Measurements from ENCODE around the gene TRABD.

Gene TRABD

DNA sequence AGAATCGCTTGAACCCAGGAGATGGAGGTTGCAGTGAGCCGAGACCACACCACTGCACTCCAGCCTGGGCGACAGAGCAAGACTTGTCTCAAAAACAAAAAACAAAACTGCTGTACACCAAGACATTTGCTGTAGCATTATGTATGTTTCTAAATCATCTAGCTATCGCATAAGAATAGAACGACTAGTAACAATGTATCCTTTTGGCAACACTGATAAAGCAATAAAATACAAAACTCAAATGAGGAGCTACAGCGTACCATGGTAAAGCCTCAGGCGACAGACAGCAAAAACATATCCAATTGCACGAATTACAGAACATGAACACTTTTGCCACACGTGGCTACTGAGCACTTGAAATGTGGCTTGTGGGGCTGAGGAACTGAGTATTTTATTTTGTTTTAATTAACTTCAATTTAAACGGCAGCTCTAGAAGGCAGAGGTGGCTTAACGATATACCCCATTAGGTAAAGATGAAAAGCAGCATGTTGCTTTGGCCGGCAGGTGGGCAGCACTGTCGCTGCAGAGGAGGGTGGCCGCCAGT, 56.8 kb downstream of the TRABD start:
- H3K27ac ChIP-seq = no peak overlapping the region
- TF ChIP-seq, protein P1, sequence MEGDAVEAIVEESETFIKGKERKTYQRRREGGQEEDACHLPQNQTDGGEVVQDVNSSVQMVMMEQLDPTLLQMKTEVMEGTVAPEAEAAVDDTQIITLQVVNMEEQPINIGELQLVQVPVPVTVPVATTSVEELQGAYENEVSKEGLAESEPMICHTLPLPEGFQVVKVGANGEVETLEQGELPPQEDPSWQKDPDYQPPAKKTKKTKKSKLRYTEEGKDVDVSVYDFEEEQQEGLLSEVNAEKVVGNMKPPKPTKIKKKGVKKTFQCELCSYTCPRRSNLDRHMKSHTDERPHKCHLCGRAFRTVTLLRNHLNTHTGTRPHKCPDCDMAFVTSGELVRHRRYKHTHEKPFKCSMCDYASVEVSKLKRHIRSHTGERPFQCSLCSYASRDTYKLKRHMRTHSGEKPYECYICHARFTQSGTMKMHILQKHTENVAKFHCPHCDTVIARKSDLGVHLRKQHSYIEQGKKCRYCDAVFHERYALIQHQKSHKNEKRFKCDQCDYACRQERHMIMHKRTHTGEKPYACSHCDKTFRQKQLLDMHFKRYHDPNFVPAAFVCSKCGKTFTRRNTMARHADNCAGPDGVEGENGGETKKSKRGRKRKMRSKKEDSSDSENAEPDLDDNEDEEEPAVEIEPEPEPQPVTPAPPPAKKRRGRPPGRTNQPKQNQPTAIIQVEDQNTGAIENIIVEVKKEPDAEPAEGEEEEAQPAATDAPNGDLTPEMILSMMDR (IDR thresholded peaks at IDR 0.05) = no peak
- H3K9me3 ChIP-seq = no peaks in the 10 kb centered on the region
- intact Hi-C loops (cut with DNase I; ENCODE audit: low total_unique reads) = loop anchor here (10.0 kb wide), 1 partner anchor 262 kb away; the partner anchor contains the start of genes LMF2 and NCAPH2
- H3K36me3 ChIP-seq = peaks cover 5 to 44% (median 21%) of the 10 kb centered on the region in 3 donors
- H3K4me3 ChIP-seq = peak overlapping the region; percentile 77 to 95
- H3K27me3 ChIP-seq = no peaks in the 10 kb centered on the region
- no peak for DNase-seq
- H3K4me1 ChIP-seq = peaks cover 0 to 51% (median 41%) of the 10 kb centered on the region in 4 donors

DNA sequence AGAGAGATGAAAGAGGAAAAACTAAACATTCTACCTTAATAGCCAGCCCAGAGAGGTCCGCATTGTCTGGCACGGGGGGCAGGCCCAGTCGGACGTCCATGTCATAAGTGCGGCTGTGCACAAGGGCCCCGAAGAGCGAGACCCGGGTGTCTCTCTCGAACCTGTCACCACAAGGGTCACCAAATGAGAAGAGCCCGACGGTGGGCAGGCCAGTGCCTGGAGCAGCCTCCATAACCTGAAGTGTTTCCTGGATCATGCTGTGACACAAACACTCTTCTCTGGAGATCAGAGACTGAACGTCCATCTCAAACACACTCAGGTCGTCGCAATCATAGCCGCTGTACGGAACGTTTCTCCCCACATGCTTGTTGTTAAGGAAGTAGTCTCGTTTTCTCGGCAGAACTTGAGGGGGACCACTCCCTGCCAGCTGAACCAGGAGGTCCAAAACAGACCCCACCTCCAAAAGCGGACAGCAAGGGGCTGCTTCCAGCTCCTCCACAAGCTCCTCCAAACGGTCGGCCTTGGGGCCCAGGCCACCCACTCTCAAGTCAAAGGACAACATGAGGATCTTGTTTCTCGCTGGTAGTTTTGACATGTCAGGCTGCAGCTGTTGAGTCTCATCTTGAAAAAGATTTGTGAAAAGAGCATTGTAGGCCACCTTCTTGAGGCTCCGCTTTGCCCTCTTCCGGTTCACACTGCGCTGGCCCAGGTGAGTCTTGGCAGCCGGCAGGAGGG, 58.1 kb downstream of the TRABD start:
- H3K9me3 ChIP-seq = no peaks in the 10 kb centered on the region
- intact Hi-C loops (cut with DNase I; ENCODE audit: low total_unique reads) = loop anchor here (2.0 to 10.0 kb wide), 2 partner anchors 99 to 261 kb away; partner anchors contain the start of genes LMF2, NCAPH2 and PPP6R2
- H3K27ac ChIP-seq = peak overlapping the region; percentile 90
- H3K27me3 ChIP-seq = no peaks in the 10 kb centered on the region
- peaks cover 0 to 59% (median 42%) of the 10 kb centered on the region in 4 donors for H3K4me1 ChIP-seq
- DNase-seq = no peak
- peak overlapping the region; percentile 77 to 95 for H3K4me3 ChIP-seq
- peaks cover 5 to 33% (median 16%) of the 10 kb centered on the region in 3 donors for H3K36me3 ChIP-seq
- TF ChIP-seq, protein P1 (IDR thresholded peaks at IDR 0.05) = no peak

DNA sequence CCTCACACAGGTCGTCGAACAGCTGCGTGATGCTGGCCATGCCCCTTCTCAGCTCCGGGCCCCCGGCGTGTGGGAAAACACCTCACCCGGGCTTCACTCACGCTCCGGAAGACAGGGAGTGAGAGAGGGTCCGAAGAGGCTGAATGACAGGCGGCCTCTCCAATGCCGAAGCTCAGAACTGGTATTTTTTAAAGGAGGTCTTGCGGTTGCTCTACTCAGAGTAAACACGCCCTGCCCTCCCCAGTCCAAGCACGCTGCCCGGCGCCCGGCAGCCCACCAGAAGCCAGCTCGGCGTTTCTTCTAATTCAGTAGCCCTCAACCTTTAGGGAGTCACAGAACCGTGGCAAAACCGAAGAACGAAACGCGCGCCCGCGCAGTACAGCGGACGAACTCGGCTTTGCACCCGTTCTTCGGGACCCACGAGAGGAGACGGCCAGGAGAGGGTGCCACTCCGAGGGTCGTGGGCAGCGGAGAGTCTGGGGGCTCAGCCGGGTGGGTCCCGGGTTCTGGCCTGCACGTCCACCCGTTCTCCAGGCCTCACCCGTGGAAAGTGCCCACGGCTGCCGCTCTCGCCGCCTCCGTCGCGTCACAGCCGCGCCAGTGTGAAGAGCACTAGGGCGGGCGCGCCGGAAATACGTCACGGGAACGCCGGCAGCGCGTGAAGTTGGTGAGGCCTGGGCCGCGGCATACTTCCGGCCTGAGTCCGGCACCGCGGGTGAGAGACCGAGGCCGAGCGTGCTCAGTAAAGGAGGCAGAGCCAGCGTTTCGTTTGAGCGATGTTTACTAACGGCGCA, 58.9 kb downstream of the TRABD start, which contains the start of gene TUBGCP6:
TSS of gene TUBGCP6 (minus strand) at position 604 of the 794 bp plus-strand sequence. CDS start at position 40, 564 bp downstream.
- Histone ChIP-seq H3K27me3 (no peaks in the 10 kb centered on the region), H3K27ac (peak within 1 kb of the TSS; percentile 90), H3K36me3 (peaks cover 0 to 26% (median 12%) of the 10 kb centered on the region in 3 donors), H3K4me1 (peaks cover 0 to 64% (median 45%) of the 10 kb centered on the region in 4 donors), H3K4me3 (peak within 1 kb of the TSS; percentile 77 to 95), H3K9me3 (no peaks in the 10 kb centered on the region)
- TF ChIP-seq, protein P1 (IDR thresholded peaks at IDR 0.05) = peak; percentile 22 to 23
- intact Hi-C loops (cut with DNase I; ENCODE audit: low total_unique reads) = loop anchor here (2.0 to 10.0 kb wide), 2 partner anchors 98 to 260 kb away; partner anchors contain the start of genes LMF2, NCAPH2 and PPP6R2
- peak; percentile 95 to 96 for DNase-seq

DNA sequence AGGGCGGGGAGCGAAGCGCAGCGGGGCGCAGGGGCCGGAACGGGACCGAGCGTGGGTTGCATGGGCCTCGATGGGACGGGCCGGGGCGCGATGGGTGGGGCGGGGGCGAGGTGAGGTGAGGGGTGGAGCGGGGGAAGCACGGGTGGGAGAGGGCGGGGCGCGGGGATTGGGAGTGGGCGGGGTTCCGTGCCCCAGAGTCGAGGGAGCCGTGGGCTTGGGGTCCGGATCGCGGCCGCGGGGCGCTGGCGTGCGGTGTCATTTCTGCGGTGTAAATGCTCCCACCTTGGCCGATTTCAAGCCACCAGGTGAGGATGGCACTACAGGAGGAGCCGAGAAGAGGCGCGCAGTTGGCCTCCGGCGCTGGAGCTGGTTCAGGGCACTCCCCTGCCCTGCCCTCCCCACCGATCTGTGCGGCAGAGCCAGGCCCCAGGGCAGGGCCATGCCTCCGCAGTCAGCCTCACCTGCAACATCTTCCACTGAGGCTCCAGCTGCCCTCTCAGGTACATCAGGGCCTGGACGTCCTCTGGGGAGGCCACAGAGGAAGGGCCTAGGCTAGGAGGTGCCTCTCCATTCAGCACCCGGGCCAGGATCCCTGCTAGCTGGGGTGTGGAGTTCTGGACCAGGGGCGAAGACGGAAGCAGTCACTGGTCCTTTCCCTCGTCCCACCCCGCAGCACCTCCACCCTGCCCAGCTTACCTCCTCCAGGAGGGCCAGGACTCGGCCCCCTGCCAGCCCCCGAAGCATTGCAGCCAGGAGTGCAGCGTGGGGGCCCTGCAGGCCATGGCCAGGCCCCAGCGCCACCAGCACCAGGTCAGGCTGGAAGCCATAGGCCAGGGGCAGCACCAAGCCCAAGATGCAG, 59.7 kb downstream of the TRABD start:
- H3K27me3 ChIP-seq = no peaks in the 10 kb centered on the region
- peaks cover 0 to 17% (median 5%) of the 10 kb centered on the region in 3 donors for H3K36me3 ChIP-seq
- DNase-seq = no peak
- TF ChIP-seq, protein P1 (IDR thresholded peaks at IDR 0.05) = no peak
- peak overlapping the region; percentile 90 for H3K27ac ChIP-seq
- H3K9me3 ChIP-seq = no peaks in the 10 kb centered on the region
- peak overlapping the region; percentile 77 to 95 for H3K4me3 ChIP-seq
- intact Hi-C loops (cut with DNase I; ENCODE audit: low total_unique reads) = loop anchor here (2.0 to 10.0 kb wide), 2 partner anchors 97 to 259 kb away; partner anchors contain the start of genes LMF2, NCAPH2 and PPP6R2
- peaks cover 0 to 71% (median 53%) of the 10 kb centered on the region in 4 donors for H3K4me1 ChIP-seq
